ENCODE results near the gene TUT4. TPM values are rescaled to one million over a fixed set of nuclear protein-coding genes. Genes with fewer than 3 reads are reported as not detected.

Gene TUT4
- total and polyA plus RNA-seq, 2 of the 4 experiments (the other 2 are of a cell fraction): 10.9 to 40.0 TPM

- in situ Hi-C loops (cut with MboI; ENCODE audit: low sequenced_read_pairs) (no loop called here), dilution Hi-C loops (cut with HindIII; ENCODE audit: low sequenced_read_pairs, unreplicated experiment) (no loop called here), intact Hi-C loops (cut with micrococcal nuclease) (no loop called here)
- Histone ChIP-seq H3K36me3 (ENCODE audit: control insufficient read depth, insufficient read depth, low read length) (peaks cover 5% of the 10 kb centered on the region; the same call in 1 of the 2 replicates), H4K20me1 (ENCODE audit: insufficient read depth, low read length) (peaks cover 10% of the 10 kb centered on the region), H4K8ac (ENCODE audit: low read depth in 2 of 2, low read length in 2 of 2) (no peak overlapping the region), H2BK20ac (ENCODE audit: low read depth, low read length) (no peak overlapping the region), H3K14ac (replicated peaks; ENCODE audit: low read depth, low read length) (no peak overlapping the region), H4K91ac (ENCODE audit: insufficient read depth, low read depth, low read length) (no peak overlapping the region), H3K27me3 (ENCODE audit: control insufficient read depth, insufficient read depth, low read length) (no peaks in the 10 kb centered on the region), H4K5ac (ENCODE audit: low read depth, low read length) (no peak overlapping the region), H2BK5ac (ENCODE audit: low read depth, low read length, poor library complexity, severe bottlenecking) (no peak overlapping the region), H3K9ac (ENCODE audit: low read depth, low read length) (no peak overlapping the region), H3K27ac (ENCODE audit: insufficient read depth, low read length) (peak overlapping the region; percentile 22; the same call in 1 of the 2 replicates), H2BK15ac (ENCODE audit: low read depth, low read length) (no peak overlapping the region), H2AFZ (replicated peaks; ENCODE audit: low read length, poor library complexity) (no peak overlapping the region), H3K56ac (ENCODE audit: extremely low read depth, insufficient read depth, low read length) (no peak overlapping the region), H2AK9ac (replicated peaks; ENCODE audit: low read depth, low read length, poor library complexity) (no peak overlapping the region), H3K9me3 (ENCODE audit: control insufficient read depth, insufficient read depth, low read length) (no peaks in the 10 kb centered on the region), H3K18ac (ENCODE audit: low read depth, low read length) (no peak overlapping the region), H3K4me1 (ENCODE audit: control insufficient read depth, insufficient read depth, low read length) (peaks cover 6% of the 10 kb centered on the region), H3K4me3 (ENCODE audit: insufficient read depth, low read depth, low read length) (no peak overlapping the region), H2AK5ac (ENCODE audit: low read depth, low read length) (no peak overlapping the region), H3K4ac (ENCODE audit: low read depth, low read length) (no peak overlapping the region), H3K79me1 (ENCODE audit: low read depth in 1 of 2, low read length in 2 of 2) (peaks cover 0 to 28% of the 10 kb centered on the region in 2 experiments; a peak in 3 of 4 replicates), H3K23ac (ENCODE audit: low read depth, low read length) (no peak overlapping the region), H2BK120ac (ENCODE audit: low read depth, low read length) (no peak overlapping the region), H3K9me1 (ENCODE audit: insufficient read depth, low read length) (no peaks in the 10 kb centered on the region), H3K4me2 (ENCODE audit: low read depth, low read length) (0 out of 2 replicates have a peak overlapping the region, but pooled peaks have one; percentile 12)
- no peak for TF ChIP-seq SMC3 (IDR thresholded peaks at IDR 0.05; ENCODE audit: low read depth, low read length)
- TF ChIP-seq BHLHE40 (IDR thresholded peaks at IDR 0.05; ENCODE audit: low read depth, low read length): no peak
- peak; percentile 73 for TF ChIP-seq NFE2L2 (IDR thresholded peaks at IDR 0.05; ENCODE audit: low read depth, low read length)
- TF ChIP-seq MAFK (IDR thresholded peaks at IDR 0.05; ENCODE audit: low read depth, low read length): no peak
- no peak for TF ChIP-seq ELK1 (IDR thresholded peaks at IDR 0.05; ENCODE audit: borderline replicate concordance, low read depth, low read length)
- TF ChIP-seq CTCF (conservative IDR thresholded peaks at IDR 0.05; ENCODE audit: low read depth, low read length): no peak
- TF ChIP-seq POLR2A (IDR thresholded peaks at IDR 0.05; ENCODE audit: low read depth, low read length): no peak
- TF ChIP-seq CHD1 (IDR thresholded peaks at IDR 0.05; ENCODE audit: low read depth, low read length): no peak
- TF ChIP-seq RCOR1 (IDR thresholded peaks at IDR 0.05; ENCODE audit: insufficient replicate concordance, low read length): no peak
- TF ChIP-seq MAZ (IDR thresholded peaks at IDR 0.05; ENCODE audit: borderline replicate concordance, low read depth, low read length): no peak
- TF ChIP-seq RFX5 (IDR thresholded peaks at IDR 0.05; ENCODE audit: low read depth, low read length): no peak
- no peak for TF ChIP-seq USF2 (IDR thresholded peaks at IDR 0.05; ENCODE audit: low read depth, low read length)
- peak; percentile 38; the same call in 1 of the 2 replicates for TF ChIP-seq FOS (IDR thresholded peaks at IDR 0.05; ENCODE audit: low read depth, low read length)
- POLR2A ChIA-PET (ENCODE audit: unreplicated experiment): no interaction called here
- WGBS, 2 experiments (ENCODE audit: extremely low coverage in 2 of 2, insufficient read length in 1 of 2): no CpG with 5 or more reads among the region's 3 CpGs
- CTCF ChIA-PET: no interaction called here
- BruUV-seq (replicated peaks): no TSS peak
- DNase-seq: peak; percentile 76
- peak; percentile 73 for ATAC-seq (ENCODE audit: low read depth)
These were observed 29.5 kb downstream of the TUT4 start for GRCh38 chr1:52523376-52523775.
